ENCODE data around the gene MARCHF11. TPM values are rescaled to one million over a fixed set of nuclear protein-coding genes. Genes with fewer than 3 reads are reported as not detected.

The MARCHF11 gene
- total and polyA plus RNA-seq, 2 of the 4 experiments (the other 2 are of a cell fraction) = not detected

DNA sequence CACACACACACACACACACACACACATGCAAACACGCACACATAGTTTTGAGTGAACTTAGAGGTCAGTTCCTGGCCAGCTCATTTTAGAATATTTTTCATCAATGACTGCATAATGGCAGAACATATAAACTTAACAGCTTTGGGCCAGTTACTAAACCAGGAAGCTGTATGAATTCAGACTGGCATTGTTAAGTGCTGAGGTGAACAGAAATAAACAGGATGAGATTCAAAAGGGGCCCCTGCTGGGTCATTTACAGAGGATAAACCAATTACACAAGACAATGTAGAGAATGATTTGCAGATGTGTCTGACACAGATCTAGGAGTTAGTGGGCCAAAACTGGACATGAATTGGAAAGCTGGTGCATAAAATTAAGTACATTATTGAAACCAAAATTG lies 44.6 kb downstream of the MARCHF11 start:
- no peak overlapping the region for H4K5ac ChIP-seq (ENCODE audit: low read depth, low read length)
- H3K27me3 ChIP-seq (ENCODE audit: control insufficient read depth, insufficient read depth, low read length) = no peaks in the 10 kb centered on the region
- ChIA-PET POLR2A (ENCODE audit: unreplicated experiment) (no interaction called here), CTCF (interaction anchor here (0.7 kb wide), 1 partner anchor 24 kb away, joined by 5 read pairs; no protein-coding TSS in a partner anchor)
- no peak overlapping the region for H3K14ac ChIP-seq (replicated peaks; ENCODE audit: low read depth, low read length)
- ATAC-seq (ENCODE audit: low read depth) = no peak
- no peak overlapping the region for H3K4ac ChIP-seq (ENCODE audit: low read depth, low read length)
- H3K9ac ChIP-seq (ENCODE audit: low read depth, low read length) = no peak overlapping the region
- no peaks in the 10 kb centered on the region for H3K9me1 ChIP-seq (ENCODE audit: insufficient read depth, low read length)
- H2AK9ac ChIP-seq (replicated peaks; ENCODE audit: low read depth, low read length, poor library complexity) = no peak overlapping the region
- no peaks in the 10 kb centered on the region for H4K20me1 ChIP-seq (ENCODE audit: insufficient read depth, low read length)
- H3K36me3 ChIP-seq (ENCODE audit: control insufficient read depth, insufficient read depth, low read length) = no peaks in the 10 kb centered on the region
- no peak overlapping the region for H3K4me3 ChIP-seq (ENCODE audit: insufficient read depth, low read depth, low read length)
- in situ Hi-C loops (cut with MboI; ENCODE audit: low sequenced_read_pairs) (no loop called here), intact Hi-C loops (cut with micrococcal nuclease) (no loop called here), dilution Hi-C loops (cut with HindIII; ENCODE audit: low sequenced_read_pairs, unreplicated experiment) (no loop called here)
- no peaks in the 10 kb centered on the region for H3K9me3 ChIP-seq (ENCODE audit: control insufficient read depth, insufficient read depth, low read length)
- H2AFZ ChIP-seq (replicated peaks; ENCODE audit: low read length, poor library complexity) = no peak overlapping the region
- no peak overlapping the region for H3K56ac ChIP-seq (ENCODE audit: extremely low read depth, insufficient read depth, low read length)
- H3K23ac ChIP-seq (ENCODE audit: low read depth, low read length) = no peak overlapping the region
- H2BK5ac ChIP-seq (ENCODE audit: low read depth, low read length, poor library complexity, severe bottlenecking) = no peak overlapping the region
- H3K18ac ChIP-seq (ENCODE audit: low read depth, low read length) = no peak overlapping the region
- WGBS, 2 experiments (ENCODE audit: extremely low coverage in 2 of 2, insufficient read length in 1 of 2) = no CpG with 5 or more reads among the region's 1 CpG
- no peaks in the 10 kb centered on the region for H3K4me1 ChIP-seq (ENCODE audit: control insufficient read depth, insufficient read depth, low read length)
- no peak overlapping the region for H4K91ac ChIP-seq (ENCODE audit: insufficient read depth, low read depth, low read length)
- no peak for DNase-seq
- H3K79me1 ChIP-seq (ENCODE audit: low read depth in 1 of 2, low read length in 2 of 2) = no peaks in the 10 kb centered on the region
- no peak overlapping the region for H2AK5ac ChIP-seq (ENCODE audit: low read depth, low read length)
- no peak overlapping the region for H2BK20ac ChIP-seq (ENCODE audit: low read depth, low read length)
- H4K8ac ChIP-seq (ENCODE audit: low read depth in 2 of 2, low read length in 2 of 2) = no peak overlapping the region
- BruUV-seq (replicated peaks) = no TSS peak
- no peak overlapping the region for H3K4me2 ChIP-seq (ENCODE audit: low read depth, low read length)
- TF ChIP-seq POLR2A (IDR thresholded peaks at IDR 0.05; ENCODE audit: low read depth, low read length) (no peak), BHLHE40 (IDR thresholded peaks at IDR 0.05; ENCODE audit: low read depth, low read length) (no peak), RFX5 (IDR thresholded peaks at IDR 0.05; ENCODE audit: low read depth, low read length) (no peak), CHD1 (IDR thresholded peaks at IDR 0.05; ENCODE audit: low read depth, low read length) (no peak), FOS (IDR thresholded peaks at IDR 0.05; ENCODE audit: low read depth, low read length) (no peak), MXI1 (IDR thresholded peaks at IDR 0.05; ENCODE audit: borderline replicate concordance, low read depth, low read length) (no peak), MAZ (IDR thresholded peaks at IDR 0.05; ENCODE audit: borderline replicate concordance, low read depth, low read length) (no peak), RAD21 (IDR thresholded peaks at IDR 0.05; ENCODE audit: low read length) (no peak)
- TF ChIP-seq, protein P1, sequence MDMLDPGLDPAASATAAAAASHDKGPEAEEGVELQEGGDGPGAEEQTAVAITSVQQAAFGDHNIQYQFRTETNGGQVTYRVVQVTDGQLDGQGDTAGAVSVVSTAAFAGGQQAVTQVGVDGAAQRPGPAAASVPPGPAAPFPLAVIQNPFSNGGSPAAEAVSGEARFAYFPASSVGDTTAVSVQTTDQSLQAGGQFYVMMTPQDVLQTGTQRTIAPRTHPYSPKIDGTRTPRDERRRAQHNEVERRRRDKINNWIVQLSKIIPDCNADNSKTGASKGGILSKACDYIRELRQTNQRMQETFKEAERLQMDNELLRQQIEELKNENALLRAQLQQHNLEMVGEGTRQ (IDR thresholded peaks at IDR 0.05; ENCODE audit: low read depth, low read length) = no peak
- H2BK15ac ChIP-seq (ENCODE audit: low read depth, low read length) = no peak overlapping the region
- H3K27ac ChIP-seq (ENCODE audit: insufficient read depth, low read length) = no peak overlapping the region
- H2BK120ac ChIP-seq (ENCODE audit: low read depth, low read length) = no peak overlapping the region
